ENCODE measurements around the gene TRAPPC2B. TPM values are rescaled to one million over a fixed set of nuclear protein-coding genes. Genes with fewer than 3 reads are reported as not detected.
A peak's percentile ranks its signal among the peaks of the same experiment; 100 is the strongest.

TRAPPC2B gene
- total and polyA plus RNA-seq, 2 of the 13 experiments (the other 11 are each of a cell fraction or from before 2014, with no cell fraction given): 13.3 to 17.7 TPM

- in situ Hi-C loops (cut with HindIII; ENCODE audit: extremely low pct_ligation_motif_present, low pct_unique_long_range_greater_than_20kb): no loop called here
- peak; percentile 16 for DNase-seq (ENCODE audit: low spot score)
- peak overlapping the region; percentile 57 for H3K27ac ChIP-seq (ENCODE audit: extremely low read length, insufficient read depth, low read length)
- no peak overlapping the region for H2AFZ ChIP-seq (ENCODE audit: low read length)
- peaks cover 13% of the 10 kb centered on the region; the same call in 1 of the 2 replicates for H3K4me1 ChIP-seq (ENCODE audit: insufficient read depth, low read length)
- H3K79me2 ChIP-seq (ENCODE audit: insufficient read depth, low read length): peaks cover 8% of the 10 kb centered on the region
- no peaks in the 10 kb centered on the region for H3K27me3 ChIP-seq (ENCODE audit: control insufficient read depth in 1 of 2, insufficient read depth in 2 of 2, low read length in 2 of 2)
- TF ChIP-seq MXD1 (CRISPR knock-in tag; IDR thresholded peaks at IDR 0.05) (no peak), KDM3A (CRISPR knock-in tag; IDR thresholded peaks at IDR 0.05; ENCODE audit: low read depth) (no peak), ZFY (CRISPR knock-in tag; IDR thresholded peaks at IDR 0.05) (0 out of 2 replicates have a peak, but pooled peaks have one; percentile 2), FOXO4 (CRISPR knock-in tag; conservative IDR thresholded peaks at IDR 0.05) (0 out of 2 replicates have a peak, but pooled peaks have one; percentile 46), ZNF614 (CRISPR knock-in tag; IDR thresholded peaks at IDR 0.05; ENCODE audit: borderline replicate concordance) (0 out of 2 replicates have a peak, but pooled peaks have one; percentile 4)
- H3K9ac ChIP-seq (ENCODE audit: insufficient read depth, low read depth, low read length): peak overlapping the region; percentile 75
- H3K4me3 ChIP-seq (replicated peaks in 1 of 3; ENCODE audit: insufficient read depth in 1 of 3, low read depth in 2 of 3, low read length in 3 of 3): peak overlapping the region; percentile 69 to 85 (median 77)
- H4K20me1 ChIP-seq (ENCODE audit: insufficient read depth, low read length): no peaks in the 10 kb centered on the region; the same call in 1 of the 2 replicates
- BruUV-seq (replicated peaks): no TSS peak
- ATAC-seq: peak; percentile 62
- CTCF ChIA-PET (ENCODE audit: low intra/inter-chr PET ratio, low total read pairs): no interaction called here
- 0 out of 5 replicates have a peak, but pooled peaks cover 0 to 4% of the 10 kb centered on the region in 2 experiments for H3K36me3 ChIP-seq (replicated peaks in 1 of 2; ENCODE audit: control insufficient read depth in 1 of 2, insufficient read depth in 2 of 2, low read length in 2 of 2)
- FAIRE-seq: no peak
- POLR2A ChIA-PET: interaction anchor here (1.0 to 1.8 kb wide), 3 partner anchors 13 to 44 kb away, joined by 3 to 21 read pairs (median 11); partner anchors contain the start of genes ZNF304 and ZNF548
- no peaks in the 10 kb centered on the region for H3K9me3 ChIP-seq (ENCODE audit: low read length)
- H3K4me2 ChIP-seq (ENCODE audit: low read depth, low read length): peak overlapping the region; percentile 80
- intact Hi-C loops (cut with micrococcal nuclease; ENCODE audit: unreplicated experiment): loop anchor here (1.0 to 5.0 kb wide), 5 partner anchors 26 to 251 kb away; partner anchors contain the start of genes ZNF134, ZNF460, ZNF543 and ZNF548
- whole genome bisulfite sequencing (ENCODE audit: low lambda C conversion rate): 0% methylated on average over 7 of the region's 18 CpGs
These were observed 384 bp downstream of the TRAPPC2B start for GRCh38 chr19:57363688-57364181.

DNA sequence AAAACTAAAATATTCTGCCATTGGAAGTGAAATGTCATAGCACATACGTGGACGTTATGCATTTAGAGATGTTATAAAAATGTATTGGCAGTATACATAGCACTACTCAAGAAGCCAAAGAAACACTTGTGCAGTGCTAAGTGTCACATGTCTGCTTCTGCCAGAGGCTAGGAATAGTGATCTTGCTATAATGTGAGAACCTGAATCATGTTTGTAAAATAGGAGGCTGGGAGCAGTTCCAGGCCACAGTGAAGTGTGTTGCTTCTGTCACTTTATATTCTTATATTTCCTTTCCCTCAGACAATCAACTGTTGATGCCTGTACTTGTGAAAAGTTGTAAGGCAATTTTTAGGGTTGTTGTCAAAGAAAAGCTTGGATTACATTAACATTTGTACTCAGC is 3.4 kb downstream of the TRAPPC2B start:
- ATAC-seq (no peak), FAIRE-seq (no peak), DNase-seq (ENCODE audit: low spot score) (no peak)
- Histone ChIP-seq H3K4me2 (ENCODE audit: low read depth, low read length) (no peak overlapping the region), H3K9ac (ENCODE audit: insufficient read depth, low read depth, low read length) (no peak overlapping the region), H3K9me3 (ENCODE audit: low read length) (no peaks in the 10 kb centered on the region), H3K4me1 (ENCODE audit: insufficient read depth, low read length) (peaks cover 13% of the 10 kb centered on the region; the same call in 1 of the 2 replicates), H3K4me3 (replicated peaks in 1 of 3; ENCODE audit: insufficient read depth in 1 of 3, low read depth in 2 of 3, low read length in 3 of 3) (no peak overlapping the region), H3K27ac (ENCODE audit: extremely low read length, insufficient read depth, low read length) (no peak overlapping the region), H3K79me2 (ENCODE audit: insufficient read depth, low read length) (peaks cover 8% of the 10 kb centered on the region), H2AFZ (ENCODE audit: low read length) (no peak overlapping the region), H3K36me3 (replicated peaks in 1 of 2; ENCODE audit: control insufficient read depth in 1 of 2, insufficient read depth in 2 of 2, low read length in 2 of 2) (no peaks in the 10 kb centered on the region), H4K20me1 (ENCODE audit: insufficient read depth, low read length) (no peaks in the 10 kb centered on the region; the same call in 1 of the 2 replicates), H3K27me3 (ENCODE audit: control insufficient read depth in 1 of 2, insufficient read depth in 2 of 2, low read length in 2 of 2) (no peaks in the 10 kb centered on the region)
- intact Hi-C loops (cut with micrococcal nuclease; ENCODE audit: unreplicated experiment) (no loop called here), in situ Hi-C loops (cut with HindIII; ENCODE audit: extremely low pct_ligation_motif_present, low pct_unique_long_range_greater_than_20kb) (no loop called here)
- 98% methylated on average over 2 of the region's 2 CpGs for WGBS (ENCODE audit: low lambda C conversion rate)
- POLR2A ChIA-PET: no interaction called here
- no TSS peak for BruUV-seq (replicated peaks)
- CTCF ChIA-PET (ENCODE audit: low intra/inter-chr PET ratio, low total read pairs): no interaction called here
- TF ChIP-seq ATM (IDR thresholded peaks at IDR 0.05; ENCODE audit: borderline replicate concordance) (no peak), ZNF775 (CRISPR knock-in tag; IDR thresholded peaks at IDR 0.05; ENCODE audit: borderline replicate concordance) (no peak), AGO1 (IDR thresholded peaks at IDR 0.05; ENCODE audit: low read depth, low read length, poor library complexity, severe bottlenecking) (no peak), SRF (IDR thresholded peaks at IDR 0.05; ENCODE audit: low read depth, low read length) (no peak), ZXDC (CRISPR knock-in tag; IDR thresholded peaks at IDR 0.05) (no peak), PREB (CRISPR knock-in tag; IDR thresholded peaks at IDR 0.05) (no peak), ZNF552 (CRISPR knock-in tag; IDR thresholded peaks at IDR 0.05; ENCODE audit: borderline replicate concordance) (no peak)
